SK-N-SH (cell line): ENCODE measurements around the gene CPNE7. TPM values are rescaled to one million over a fixed set of nuclear protein-coding genes. Genes with fewer than 3 reads are reported as not detected.

Experiments
- CTCF ChIA-PET: fragments of 300-600, 350-600 bp; formaldehyde crosslinking; extraction: SDS; loops from one replicate; lab custom pipeline; 2021; lab: Yijun Ruan, JAX
- POLR2A ChIA-PET: fragments of 350-600 bp; sonication (Branson Sonifier 250); formaldehyde crosslinking; extraction: SDS; loops from one replicate; lab custom pipeline; 2020; ENCODE audit warnings: antibody characterized with exemption, inconsistent platforms; lab: Yijun Ruan, JAX
- DNase-seq: peaks from one replicate; pipeline ENCODE4 v3.0.0; 2012
- H2AFZ ChIP-seq: fragments of 200-600 bp; sonication (generic); 2 replicates; pipeline ENCODE4 v1.8.1; 2016; ENCODE audit warnings: antibody characterized with exemption, mild to moderate bottlenecking, low read depth
- H3F3A ChIP-seq: fragments of 200-600 bp; sonication (generic); replicated peaks from 2 replicates; pipeline ENCODE3; 2016; ENCODE audit warnings: antibody characterized with exemption, mild to moderate bottlenecking; ENCODE audit not compliant: insufficient read depth
- H3K27ac ChIP-seq, 2 experiments: fragments of 200-500 bp in 1 of 2; fragments of 200-600 bp in 1 of 2; sonication (Bioruptor generic) in 1 of 2; sonication (generic), shearing (Covaris generic) in 1 of 2; 2 replicates each; pipeline versions ENCODE4 v1.5.1 to v1.6.1; 2014 to 2016; ENCODE audit warnings: low read depth in 2 of 2, inconsistent platforms in 1 of 2, low read length in 1 of 2, mild to moderate bottlenecking in 1 of 2, mixed read lengths in 1 of 2
- H3K27me3 ChIP-seq: fragments of 200-600 bp; sonication (generic), shearing (Covaris generic); 2 replicates; pipeline ENCODE4 v1.6.1; 2016; ENCODE audit warnings: mixed run types; ENCODE audit not compliant: insufficient read depth
- H3K36me3 ChIP-seq, 2 experiments: fragments of 200-500 bp in 1 of 2; fragments of 200-600 bp in 1 of 2; sonication (Bioruptor generic) in 1 of 2; sonication (generic) in 1 of 2; replicated peaks in 1 of 2; 2 replicates each; pipeline versions ENCODE3 to v1.5.1; 2014 to 2016; ENCODE audit warnings: low read length in 1 of 2, mild to moderate bottlenecking in 1 of 2; ENCODE audit not compliant: insufficient read depth in 2 of 2, control insufficient read depth in 1 of 2
- H3K4me1 ChIP-seq, 2 experiments: fragments of 200-500 bp in 1 of 2; fragments of 200-600 bp in 1 of 2; sonication (Bioruptor generic) in 1 of 2; sonication (generic), shearing (Covaris generic) in 1 of 2; 2 replicates each; pipeline versions ENCODE4 v1.5.1 to v1.6.1; 2014 to 2016; ENCODE audit warnings: low read depth in 1 of 2, low read length in 1 of 2, mixed run types in 1 of 2; ENCODE audit not compliant: insufficient read depth in 2 of 2, control insufficient read depth in 1 of 2
- H3K4me2 ChIP-seq: fragments of 200-600 bp; sonication (generic), shearing (Covaris generic); 2 replicates; pipeline ENCODE4 v1.6.1; 2017; ENCODE audit warnings: mixed run types
- H3K4me3 ChIP-seq, 2 experiments: fragments of 200-500 bp in 1 of 2; fragments of 200-600 bp in 1 of 2; sonication (Bioruptor generic) in 1 of 2; sonication (generic), shearing (Covaris generic) in 1 of 2; 2 replicates each; pipeline versions ENCODE4 v1.5.1 to v1.8.1; 2014 to 2016; ENCODE audit warnings: low read depth in 2 of 2, inconsistent platforms in 1 of 2, low read length in 1 of 2, mild to moderate bottlenecking in 1 of 2, mixed read lengths in 1 of 2, moderate library complexity in 1 of 2
- H3K79me2 ChIP-seq: fragments of 200-600 bp; sonication (generic); 2 replicates; pipeline ENCODE4 v1.8.1; 2017; ENCODE audit warnings: mild to moderate bottlenecking; ENCODE audit not compliant: insufficient read depth
- H3K9ac ChIP-seq: fragments of 200-600 bp; sonication (generic); 2 replicates; pipeline ENCODE4 v1.6.1; 2017; ENCODE audit warnings: mixed run types
- H3K9me2 ChIP-seq: fragments of 200-600 bp; sonication (generic); 2 replicates; pipeline ENCODE4 v1.6.1; 2017; ENCODE audit warnings: mixed run types
- H3K9me3 ChIP-seq: fragments of 200-600 bp; sonication (generic); 2 replicates; pipeline ENCODE4 v1.6.1; 2017; ENCODE audit warnings: mixed run types, mild to moderate bottlenecking, moderate library complexity
- H4K20me1 ChIP-seq: fragments of 200-600 bp; sonication (generic); 2 replicates; pipeline ENCODE4 v1.6.1; 2017; ENCODE audit warnings: mild to moderate bottlenecking, mixed run types; ENCODE audit not compliant: insufficient read depth
- ELF1 ChIP-seq: IDR thresholded peaks from 2 replicates; pipeline ENCODE4 v1.4.0; 2012
- EP300 ChIP-seq, 2 experiments: IDR thresholded peaks; 2 replicates each; pipeline versions ENCODE4 v1.4.0 to v1.6.1; 2012; ENCODE audit warnings: borderline replicate concordance in 1 of 2, low read depth in 1 of 2, low read length in 1 of 2
- FOXJ3 ChIP-seq: sonication (generic); formaldehyde crosslinking; IDR thresholded peaks from 2 replicates; pipeline ENCODE4 v1.5.1; 2020; ENCODE audit warnings: mild to moderate bottlenecking, missing genetic modification reagents
- FOXM1 ChIP-seq: IDR thresholded peaks from 2 replicates; pipeline ENCODE4 v1.4.0; 2012; ENCODE audit warnings: low read depth, mild to moderate bottlenecking
- GABPA ChIP-seq: IDR thresholded peaks from 2 replicates; pipeline ENCODE4 v1.4.0; 2012; ENCODE audit warnings: low read depth, mild to moderate bottlenecking
- JUND ChIP-seq: IDR thresholded peaks from 2 replicates; pipeline ENCODE4 v1.4.0; 2012
- MEF2A ChIP-seq: IDR thresholded peaks from 2 replicates; pipeline ENCODE4 v1.4.0; 2012; ENCODE audit warnings: low read depth, borderline replicate concordance
- MXI1 ChIP-seq: IDR thresholded peaks from 2 replicates; pipeline ENCODE4 v1.6.1; 2012; ENCODE audit warnings: mild to moderate bottlenecking, low read depth, low read length, improper control_type of control experiment
- NFIC ChIP-seq: IDR thresholded peaks from 2 replicates; pipeline ENCODE4 v1.4.0; 2012; ENCODE audit warnings: borderline replicate concordance
- POLR2AphosphoS5 ChIP-seq: IDR thresholded peaks from 2 replicates; pipeline ENCODE4 v1.6.1; 2012; ENCODE audit warnings: low read depth, low read length
- RAD21 ChIP-seq: IDR thresholded peaks from 2 replicates; pipeline ENCODE4 v1.6.1; 2012; ENCODE audit warnings: mild to moderate bottlenecking, low read length
- RFX5 ChIP-seq: IDR thresholded peaks from 2 replicates; pipeline ENCODE4 v1.6.1; 2012; ENCODE audit warnings: mild to moderate bottlenecking, improper control_type of control experiment, low read length
- SIN3A ChIP-seq: IDR thresholded peaks from 2 replicates; pipeline ENCODE4 v1.6.1; 2012; ENCODE audit warnings: low read depth, mild to moderate bottlenecking, low read length, moderate library complexity, borderline replicate concordance
- TAF1 ChIP-seq: IDR thresholded peaks from 2 replicates; pipeline ENCODE4 v1.6.1; 2012; ENCODE audit warnings: low read depth, mild to moderate bottlenecking, low read length, moderate library complexity, borderline replicate concordance
- TCF12 ChIP-seq: IDR thresholded peaks from 2 replicates; pipeline ENCODE4 v1.4.0; 2012
- WGBS: methylation state at CpG from one replicate; pipeline ENCODE4 v1.1.6; 2017; ENCODE audit warnings: low lambda C conversion rate; 5-methylcytosine and 5-hydroxymethylcytosine counted together
- polyA plus RNA-seq, 3 experiments: library from polyadenylated mRNA; depleted of rRNA; stranded (reverse); fragments of >200 nt; gene quantifications; 2 replicates each; pipeline ENCODE4 v1.2.3, GENCODE V29; 2012
- TF ChIP-seq, protein P1 (sequence below): fragments of 150-350 bp; IDR thresholded peaks from 2 replicates; pipeline ENCODE4 v1.6.1; 2016; ENCODE audit warnings: mild to moderate bottlenecking, low read depth, low read length
- TF ChIP-seq, protein P2 (sequence below): IDR thresholded peaks from 2 replicates; pipeline ENCODE4 v1.4.0; 2012; ENCODE audit warnings: low read depth
- TF ChIP-seq, protein P3 (sequence below): fragments of 150-350 bp; IDR thresholded peaks from 2 replicates; pipeline ENCODE4 v1.6.1; 2017; ENCODE audit warnings: antibody characterized with exemption, low read length, low read depth, borderline replicate concordance
- TF ChIP-seq, protein P4 (sequence below): IDR thresholded peaks from 2 replicates; pipeline ENCODE4 v1.6.1; 2012; ENCODE audit warnings: mild to moderate bottlenecking, low read depth, low read length, moderate library complexity

Gene CPNE7
- polyA plus RNA-seq, 1 of the 3 experiments (the other 2 are of a cell fraction), result 3.9 TPM

DNA sequence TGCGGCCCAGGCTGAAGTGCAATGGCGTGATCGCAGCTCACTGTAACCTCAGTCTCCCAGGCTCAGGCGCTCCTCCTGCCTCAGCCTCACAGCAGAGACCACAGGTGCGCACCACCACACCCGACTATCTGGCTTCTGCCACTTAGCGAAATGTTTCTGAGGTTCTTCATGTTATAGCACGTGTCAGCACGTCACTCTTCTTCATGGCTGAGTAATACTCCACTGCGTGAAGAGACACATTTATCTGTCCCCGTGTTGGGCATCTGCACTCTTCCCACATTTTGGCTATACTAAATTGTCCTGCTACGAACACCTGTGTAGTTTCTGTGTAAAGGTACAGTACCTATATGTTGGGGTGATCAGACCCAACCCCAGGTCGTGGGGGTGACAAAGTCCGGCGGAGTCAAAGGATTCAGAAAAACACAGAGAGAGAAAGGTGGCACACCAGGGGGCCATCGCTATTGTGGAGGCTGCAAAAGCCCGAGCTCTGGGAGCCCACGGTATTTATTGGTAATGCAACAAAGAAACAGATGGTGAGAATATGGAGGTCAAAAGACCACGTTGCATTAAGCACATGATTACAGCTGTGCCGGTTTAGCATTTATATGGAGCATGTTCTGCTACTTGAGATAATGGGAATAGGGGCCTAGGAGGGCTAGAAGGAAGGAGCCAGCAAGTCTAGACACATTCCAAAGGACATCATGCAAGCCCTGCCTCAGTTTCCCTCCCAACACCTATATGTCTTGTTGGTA is 37.0 kb downstream of the CPNE7 start (continued):
- TF ChIP-seq, protein P1, sequence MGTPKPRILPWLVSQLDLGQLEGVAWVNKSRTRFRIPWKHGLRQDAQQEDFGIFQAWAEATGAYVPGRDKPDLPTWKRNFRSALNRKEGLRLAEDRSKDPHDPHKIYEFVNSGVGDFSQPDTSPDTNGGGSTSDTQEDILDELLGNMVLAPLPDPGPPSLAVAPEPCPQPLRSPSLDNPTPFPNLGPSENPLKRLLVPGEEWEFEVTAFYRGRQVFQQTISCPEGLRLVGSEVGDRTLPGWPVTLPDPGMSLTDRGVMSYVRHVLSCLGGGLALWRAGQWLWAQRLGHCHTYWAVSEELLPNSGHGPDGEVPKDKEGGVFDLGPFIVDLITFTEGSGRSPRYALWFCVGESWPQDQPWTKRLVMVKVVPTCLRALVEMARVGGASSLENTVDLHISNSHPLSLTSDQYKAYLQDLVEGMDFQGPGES, result no peak

DNA sequence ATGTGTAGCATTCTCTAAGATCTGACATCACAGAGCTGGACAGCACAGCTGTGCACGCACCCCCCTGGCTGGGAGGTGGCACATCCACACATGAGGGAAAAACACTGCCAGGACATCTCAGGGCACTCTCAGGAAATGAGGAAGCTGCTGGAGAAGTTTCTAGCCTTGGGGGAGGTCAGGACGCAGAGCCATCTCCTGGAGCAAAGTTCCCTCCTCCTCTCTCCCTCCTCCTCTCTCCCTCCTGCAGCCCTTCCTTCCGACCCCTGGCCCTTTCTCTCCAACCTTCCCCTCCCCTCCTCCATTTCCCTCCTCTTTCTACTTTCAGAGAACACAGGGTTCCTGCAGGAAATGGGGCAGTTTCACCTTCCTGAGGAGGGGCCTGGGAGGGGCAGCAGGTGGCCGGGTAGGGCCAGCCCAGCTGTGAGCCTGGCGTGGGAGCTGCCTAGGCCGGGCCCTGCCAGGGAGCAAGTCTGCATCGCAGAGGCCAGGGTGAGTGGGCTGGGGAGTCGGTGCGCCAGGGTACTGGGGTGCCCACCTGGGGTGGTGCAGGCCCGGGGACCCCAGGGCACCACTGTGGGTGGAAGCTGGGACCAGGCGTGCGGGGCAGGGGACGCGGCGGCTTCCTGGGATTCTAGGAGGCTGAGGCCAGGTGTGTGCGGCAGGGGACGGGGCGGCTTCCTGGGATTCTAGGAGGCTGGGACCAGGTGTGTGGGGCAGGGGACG is 37.8 kb downstream of the CPNE7 start, which contains the start of gene DPEP1:
Gene DPEP1, plus strand, starts transcription at position 412 of the 723 bp plus-strand sequence. CDS start 16,769 bp downstream, outside the sequence.
- no peak within 1 kb of the TSS for H3K9ac ChIP-seq
- H3K4me1 ChIP-seq, result peaks cover 0 to 5% of the 10 kb centered on the region in 2 experiments; a peak in 1 of 4 replicates
- no peak within 1 kb of the TSS for H3K4me2 ChIP-seq
- H3K36me3 ChIP-seq, result no peaks in the 10 kb centered on the region
- no peaks in the 10 kb centered on the region for H3K27me3 ChIP-seq
- peaks cover 9% of the 10 kb centered on the region for H3F3A ChIP-seq
- no peaks in the 10 kb centered on the region for H3K9me3 ChIP-seq
- no peak within 1 kb of the TSS for H3K27ac ChIP-seq
- POLR2A ChIA-PET, result no interaction called here
- H4K20me1 ChIP-seq, result no peaks in the 10 kb centered on the region
- CTCF ChIA-PET, result interaction anchor here (0.6 to 6.3 kb wide), 7 partner anchors 10 to 87 kb away, joined by 3 to 44 read pairs (median 11); no protein-coding TSS in a partner anchor
- 95% methylated on average over 12 of the region's 19 CpGs for whole genome bisulfite sequencing
- H3K9me2 ChIP-seq, result no peaks in the 10 kb centered on the region
- H2AFZ ChIP-seq, result no peak within 1 kb of the TSS
- no peaks in the 10 kb centered on the region for H3K79me2 ChIP-seq
- no peak within 1 kb of the TSS for H3K4me3 ChIP-seq
- no peak for DNase-seq
- TF ChIP-seq, protein P2, sequence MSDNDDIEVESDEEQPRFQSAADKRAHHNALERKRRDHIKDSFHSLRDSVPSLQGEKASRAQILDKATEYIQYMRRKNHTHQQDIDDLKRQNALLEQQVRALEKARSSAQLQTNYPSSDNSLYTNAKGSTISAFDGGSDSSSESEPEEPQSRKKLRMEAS, result no peak
- TF ChIP-seq SIN3A (no peak), RAD21 (no peak), GABPA (no peak), RFX5 (no peak), EP300 (IDR thresholded peaks at IDR 0.05; ENCODE audit: borderline replicate concordance in 1 of 2, low read depth in 1 of 2, low read length in 1 of 2) (no peak), NFIC (no peak), FOXM1 (no peak), JUND (no peak)

DNA sequence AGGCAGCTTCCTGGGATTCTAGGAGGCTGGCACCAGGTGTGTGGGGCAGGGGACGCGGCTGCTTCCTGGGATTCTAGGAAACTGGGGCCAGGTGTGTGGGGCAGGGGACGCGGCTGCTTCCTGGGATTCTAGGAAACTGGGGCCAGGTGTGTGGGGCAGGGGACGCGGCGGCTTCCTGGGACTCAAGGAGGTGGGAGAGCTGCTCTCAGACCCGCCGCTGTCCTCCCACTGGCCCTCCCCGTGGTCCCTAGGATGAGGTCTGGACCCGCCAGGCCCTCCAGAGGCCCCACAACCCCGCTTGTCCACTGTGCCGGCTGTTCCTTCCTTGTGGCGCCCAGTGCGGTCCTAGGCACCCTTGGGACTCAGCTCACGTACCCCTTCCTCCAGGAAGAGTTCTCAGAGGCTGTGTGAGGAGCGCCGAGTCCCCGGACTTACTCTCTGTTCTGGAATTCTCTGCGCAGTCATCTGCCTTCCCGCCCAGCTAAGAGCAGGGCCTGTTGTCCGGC is 38.4 kb downstream of the CPNE7 start:
- 88% methylated on average over 15 of the region's 22 CpGs for WGBS
- no peaks in the 10 kb centered on the region; a peak in 1 of 4 replicates for H3K4me1 ChIP-seq
- no peaks in the 10 kb centered on the region for H3K79me2 ChIP-seq
- H3F3A ChIP-seq, result peaks cover 12% of the 10 kb centered on the region
- no peak overlapping the region for H3K9ac ChIP-seq
- CTCF ChIA-PET, result interaction anchor here (0.7 to 6.3 kb wide), 10 partner anchors 9 to 86 kb away, joined by 3 to 44 read pairs (median 9); no protein-coding TSS in a partner anchor
- POLR2A ChIA-PET, result no interaction called here
- H3K4me2 ChIP-seq, result no peak overlapping the region
- DNase-seq, result no peak
- H3K4me3 ChIP-seq, result no peak overlapping the region
- H3K27ac ChIP-seq, result no peak overlapping the region
- no peak overlapping the region for H2AFZ ChIP-seq
- H3K9me3 ChIP-seq, result no peaks in the 10 kb centered on the region
- H3K36me3 ChIP-seq, result no peaks in the 10 kb centered on the region
- no peaks in the 10 kb centered on the region for H3K27me3 ChIP-seq
- H4K20me1 ChIP-seq, result no peaks in the 10 kb centered on the region
- H3K9me2 ChIP-seq, result no peaks in the 10 kb centered on the region
- TF ChIP-seq FOXJ3 (CRISPR knock-in tag), result no peak
- no peak for TF ChIP-seq ELF1
- no peak for TF ChIP-seq TCF12
- TF ChIP-seq RFX5, result no peak
- TF ChIP-seq, protein P3, sequence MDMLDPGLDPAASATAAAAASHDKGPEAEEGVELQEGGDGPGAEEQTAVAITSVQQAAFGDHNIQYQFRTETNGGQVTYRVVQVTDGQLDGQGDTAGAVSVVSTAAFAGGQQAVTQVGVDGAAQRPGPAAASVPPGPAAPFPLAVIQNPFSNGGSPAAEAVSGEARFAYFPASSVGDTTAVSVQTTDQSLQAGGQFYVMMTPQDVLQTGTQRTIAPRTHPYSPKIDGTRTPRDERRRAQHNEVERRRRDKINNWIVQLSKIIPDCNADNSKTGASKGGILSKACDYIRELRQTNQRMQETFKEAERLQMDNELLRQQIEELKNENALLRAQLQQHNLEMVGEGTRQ, result no peak
- no peak for TF ChIP-seq MXI1
- TF ChIP-seq POLR2AphosphoS5, result no peak
- TF ChIP-seq TAF1, result no peak
- no peak for TF ChIP-seq MEF2A
- TF ChIP-seq, protein P4, sequence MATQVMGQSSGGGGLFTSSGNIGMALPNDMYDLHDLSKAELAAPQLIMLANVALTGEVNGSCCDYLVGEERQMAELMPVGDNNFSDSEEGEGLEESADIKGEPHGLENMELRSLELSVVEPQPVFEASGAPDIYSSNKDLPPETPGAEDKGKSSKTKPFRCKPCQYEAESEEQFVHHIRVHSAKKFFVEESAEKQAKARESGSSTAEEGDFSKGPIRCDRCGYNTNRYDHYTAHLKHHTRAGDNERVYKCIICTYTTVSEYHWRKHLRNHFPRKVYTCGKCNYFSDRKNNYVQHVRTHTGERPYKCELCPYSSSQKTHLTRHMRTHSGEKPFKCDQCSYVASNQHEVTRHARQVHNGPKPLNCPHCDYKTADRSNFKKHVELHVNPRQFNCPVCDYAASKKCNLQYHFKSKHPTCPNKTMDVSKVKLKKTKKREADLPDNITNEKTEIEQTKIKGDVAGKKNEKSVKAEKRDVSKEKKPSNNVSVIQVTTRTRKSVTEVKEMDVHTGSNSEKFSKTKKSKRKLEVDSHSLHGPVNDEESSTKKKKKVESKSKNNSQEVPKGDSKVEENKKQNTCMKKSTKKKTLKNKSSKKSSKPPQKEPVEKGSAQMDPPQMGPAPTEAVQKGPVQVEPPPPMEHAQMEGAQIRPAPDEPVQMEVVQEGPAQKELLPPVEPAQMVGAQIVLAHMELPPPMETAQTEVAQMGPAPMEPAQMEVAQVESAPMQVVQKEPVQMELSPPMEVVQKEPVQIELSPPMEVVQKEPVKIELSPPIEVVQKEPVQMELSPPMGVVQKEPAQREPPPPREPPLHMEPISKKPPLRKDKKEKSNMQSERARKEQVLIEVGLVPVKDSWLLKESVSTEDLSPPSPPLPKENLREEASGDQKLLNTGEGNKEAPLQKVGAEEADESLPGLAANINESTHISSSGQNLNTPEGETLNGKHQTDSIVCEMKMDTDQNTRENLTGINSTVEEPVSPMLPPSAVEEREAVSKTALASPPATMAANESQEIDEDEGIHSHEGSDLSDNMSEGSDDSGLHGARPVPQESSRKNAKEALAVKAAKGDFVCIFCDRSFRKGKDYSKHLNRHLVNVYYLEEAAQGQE, result no peak
